Thoracic aorta (tissue), 2 donors: ENCODE measurements around the gene ABCB6. TPM values are rescaled to one million over a fixed set of nuclear protein-coding genes. Genes with fewer than 3 reads are reported as not detected.

Experiments
- ATAC-seq: fragments of 150-250 bp; one replicate; pipeline ENCODE4 v1.8.0; 2017; ENCODE audit warnings: low read depth; ENCODE audit not compliant: insufficient number of reproducible peaks, low FRiP score
- DNase-seq: peaks from one replicate; pipeline ENCODE4 v3.0.0-alpha.2; 2020; ENCODE audit warnings: low spot score
- H3K27ac ChIP-seq, 2 donors: fragments of 200-600 bp; sonication (generic); 1 replicate in 1 of 2; 2 replicates in 1 of 2; pipeline ENCODE4 v1.5.1; 2016; ENCODE audit warnings: mild to moderate bottlenecking in 2 of 2, moderate library complexity in 2 of 2
- H3K27me3 ChIP-seq: fragments of 200-600 bp; sonication (generic); replicated peaks from 2 replicates; pipeline ENCODE4 v1.6.0; 2016; ENCODE audit warnings: mild to moderate bottlenecking; ENCODE audit not compliant: insufficient read depth
- H3K36me3 ChIP-seq: fragments of 200-600 bp; sonication (generic); one replicate; pipeline ENCODE4 v1.5.1; 2016
- H3K4me1 ChIP-seq, 2 donors: fragments of 200-600 bp; sonication (generic); 1 replicate in 1 of 2; 2 replicates in 1 of 2; pipeline versions ENCODE4 v1.5.1 to v1.6.0; 2016; ENCODE audit warnings: low read depth in 2 of 2, mild to moderate bottlenecking in 1 of 2; ENCODE audit not compliant: control insufficient read depth in 1 of 2
- H3K4me3 ChIP-seq: fragments of 200-600 bp; sonication (generic); 2 replicates; pipeline ENCODE4 v1.5.1; 2016; ENCODE audit warnings: mild to moderate bottlenecking
- H3K9me3 ChIP-seq: fragments of 200-600 bp; sonication (generic); 2 replicates; pipeline ENCODE4 v1.5.1; 2016
- CTCF ChIP-seq: fragments of 200-600 bp; sonication (generic); IDR thresholded peaks from one replicate; pipeline ENCODE4 v1.5.1; 2019; ENCODE audit warnings: antibody characterized with exemption
- total RNA-seq, 2 donors: library from RNA; depleted of rRNA; stranded (reverse); fragments of >200 nt; gene quantifications; one replicate each; pipeline versions ENCODE4 v1.1.0 to v1.2.3, GENCODE V29; 2016

The ABCB6 gene
- total RNA-seq, 2 donors from 2014 or later, result 12.7 to 26.0 TPM

- no peak for TF ChIP-seq CTCF
- H3K9me3 ChIP-seq, result no peaks in the 10 kb centered on the region
- ATAC-seq (no peak), DNase-seq (no peak)
- H3K4me3 ChIP-seq, result no peak overlapping the region
- no peak overlapping the region for H3K27ac ChIP-seq
- no peaks in the 10 kb centered on the region for H3K27me3 ChIP-seq
- H3K4me1 ChIP-seq, result peaks cover 15 to 25% of the 10 kb centered on the region in 2 donors
- peaks cover 25% of the 10 kb centered on the region for H3K36me3 ChIP-seq
These were observed 8.4 kb downstream of the ABCB6 start for GRCh38 chr2:219210196-219210885.

DNA sequence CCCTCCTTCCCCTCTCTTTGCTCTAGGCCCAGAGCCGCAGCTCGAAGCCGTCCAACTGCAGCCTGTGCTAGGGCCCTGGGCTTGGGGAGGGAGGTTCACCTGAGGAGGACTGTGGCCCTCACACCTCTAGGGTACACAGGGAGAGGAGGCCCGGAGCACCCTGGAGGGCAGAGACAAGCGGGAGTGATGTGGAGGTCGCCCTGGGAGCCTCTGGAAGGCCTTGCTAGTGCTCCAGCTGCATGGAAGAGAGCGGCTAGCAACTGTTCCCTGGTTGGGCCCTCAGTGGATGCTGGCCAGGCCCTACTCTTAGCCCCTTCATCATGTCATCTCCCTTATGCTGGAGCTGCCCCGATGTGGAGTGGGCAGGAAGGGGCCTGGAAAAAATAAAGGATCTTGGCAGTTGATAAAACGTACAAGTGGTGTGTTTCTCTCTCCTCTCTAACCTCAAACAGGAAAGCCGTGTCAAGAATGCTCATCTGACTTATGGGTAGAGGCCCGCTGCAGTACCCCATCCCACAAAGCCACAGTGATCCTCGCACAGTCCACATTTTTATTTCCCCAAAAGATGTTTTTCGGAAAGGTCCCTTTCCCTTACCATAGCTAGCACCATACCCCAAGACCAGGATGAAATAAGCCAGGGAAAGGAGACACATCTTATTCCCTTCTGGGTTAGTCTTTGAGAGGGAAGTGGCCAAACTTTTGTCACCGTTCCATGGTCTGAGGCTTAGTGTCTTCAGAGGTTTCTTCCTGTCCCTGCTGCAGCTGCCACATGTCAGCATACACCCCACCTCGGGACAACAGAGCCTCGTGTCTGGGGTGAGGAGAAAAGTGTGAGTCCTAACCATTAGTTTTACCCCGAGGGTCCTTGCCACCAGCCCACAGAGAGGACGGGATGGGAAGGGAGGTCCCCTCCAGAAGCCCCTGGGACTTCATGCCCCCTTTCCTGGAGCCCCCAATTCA lies 9.2 kb downstream of the ABCB6 start:
- Histone ChIP-seq H3K9me3 (no peaks in the 10 kb centered on the region), H3K27ac (no peak overlapping the region), H3K27me3 (no peaks in the 10 kb centered on the region), H3K4me3 (no peak overlapping the region), H3K36me3 (peaks cover 21% of the 10 kb centered on the region), H3K4me1 (peaks cover 15 to 25% of the 10 kb centered on the region in 2 donors)
- TF ChIP-seq CTCF, result no peak
- no peak for DNase-seq
- no peak for ATAC-seq

DNA sequence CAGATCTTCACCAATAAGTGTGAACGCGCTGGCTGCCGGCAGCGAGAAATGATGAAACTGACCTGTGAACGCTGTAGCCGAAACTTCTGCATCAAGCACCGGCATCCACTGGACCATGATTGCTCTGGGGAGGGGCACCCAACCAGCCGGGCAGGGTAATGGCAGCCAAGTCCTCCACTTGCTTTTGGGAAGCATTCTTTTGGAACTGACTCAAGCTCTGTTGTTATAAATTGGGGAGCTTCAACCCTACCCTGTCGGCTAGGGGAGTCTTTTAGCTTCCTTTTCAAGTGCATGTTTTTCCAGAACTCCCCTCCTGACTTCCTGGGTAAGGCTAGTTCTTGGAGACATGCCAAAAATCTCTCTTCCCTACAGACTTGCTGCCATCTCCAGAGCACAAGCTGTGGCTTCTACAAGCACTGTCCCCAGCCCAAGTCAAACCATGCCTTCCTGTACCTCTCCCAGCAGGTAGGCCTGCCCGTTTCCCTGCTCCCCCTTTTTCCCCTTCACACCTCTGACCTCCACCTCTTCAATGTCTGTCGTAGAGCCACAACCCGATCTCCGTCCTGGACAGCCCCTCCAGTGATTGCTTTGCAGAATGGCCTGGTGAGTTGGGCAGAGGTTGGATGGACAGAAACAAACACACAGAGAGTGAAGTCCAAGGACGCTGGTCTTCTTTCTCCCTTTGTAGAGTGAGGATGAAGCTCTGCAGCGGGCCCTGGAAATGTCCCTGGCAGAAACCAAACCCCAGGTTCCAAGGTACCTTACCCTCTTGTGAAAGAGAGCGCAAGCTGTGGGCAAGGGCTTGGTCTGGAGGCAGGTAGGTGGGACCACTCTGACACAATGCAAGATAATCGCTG lies 10.6 kb downstream of the ABCB6 start:
- no peak for TF ChIP-seq CTCF
- Histone ChIP-seq H3K9me3 (no peaks in the 10 kb centered on the region), H3K4me3 (peak overlapping the region; percentile 91), H3K36me3 (peaks cover 11% of the 10 kb centered on the region), H3K27ac (peak overlapping the region; percentile 85 to 93), H3K27me3 (no peaks in the 10 kb centered on the region), H3K4me1 (peaks cover 15 to 25% of the 10 kb centered on the region in 2 donors)
- DNase-seq, result no peak
- no peak for ATAC-seq

DNA sequence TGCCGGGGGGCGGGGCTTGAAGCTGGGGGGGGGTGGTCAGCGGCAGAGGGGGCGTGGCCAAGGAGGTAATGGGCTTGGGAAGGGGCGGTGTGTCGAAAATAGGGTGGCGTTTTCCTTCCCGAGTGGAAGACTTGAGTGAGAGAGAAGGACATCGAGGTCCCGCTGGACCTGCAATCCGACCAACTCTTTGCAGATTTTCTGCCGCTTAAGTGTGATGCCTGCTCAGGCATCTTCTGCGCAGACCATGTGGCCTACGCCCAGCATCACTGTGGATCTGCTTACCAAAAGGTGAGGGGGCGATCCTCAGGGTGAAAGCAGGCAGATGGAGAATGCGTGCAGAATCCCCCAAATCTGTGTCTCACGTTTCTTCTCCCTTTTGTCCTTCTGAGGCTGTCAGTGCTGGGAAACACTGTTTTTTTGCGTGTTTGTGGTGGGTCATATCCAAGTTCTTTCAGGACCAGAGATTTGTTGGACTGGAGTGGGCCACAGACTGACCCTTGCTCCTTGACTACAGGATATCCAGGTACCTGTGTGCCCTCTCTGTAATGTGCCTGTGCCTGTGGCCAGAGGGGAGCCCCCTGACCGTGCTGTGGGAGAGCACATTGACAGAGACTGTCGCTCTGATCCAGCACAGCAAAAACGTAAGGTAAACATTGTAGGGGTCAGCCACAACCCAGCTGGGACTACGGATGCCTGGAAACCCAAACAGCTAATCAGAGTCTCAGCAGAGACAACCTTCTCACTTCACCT lies 11.4 kb downstream of the ABCB6 start:
- ATAC-seq (no peak), DNase-seq (no peak)
- Histone ChIP-seq H3K9me3 (no peaks in the 10 kb centered on the region), H3K27me3 (no peaks in the 10 kb centered on the region), H3K4me1 (peaks cover 15 to 25% of the 10 kb centered on the region in 2 donors), H3K27ac (peak overlapping the region; percentile 85 to 93), H3K36me3 (peaks cover 7% of the 10 kb centered on the region), H3K4me3 (peak overlapping the region; percentile 91)
- no peak for TF ChIP-seq CTCF
